AG04450 (cell line): Measurements from ENCODE around the gene LY6G5B. TPM values are rescaled to one million over a fixed set of nuclear protein-coding genes. Genes with fewer than 3 reads are reported as not detected.

ENCODE experiments used
- CTCF ChIA-PET: fragments of 300-600, 350-600 bp; formaldehyde crosslinking; extraction: SDS; loops from one replicate; lab custom pipeline; 2022; ENCODE audit warnings: antibody characterized with exemption, inconsistent platforms; lab: Charles Lee
- POLR2A ChIA-PET: fragments of 350-600 bp; formaldehyde crosslinking; extraction: SDS; loops from one replicate; lab custom pipeline; 2021; ENCODE audit warnings: antibody characterized with exemption, inconsistent platforms; lab: Yijun Ruan, JAX
- DNase-seq: peaks from one replicate; pipeline ENCODE4 v3.0.0-alpha.2; 2011; ENCODE audit warnings: low read depth, low spot score
- H3K27ac ChIP-seq: one replicate; pipeline ENCODE4 v1.5.1; 2012; ENCODE audit warnings: low read depth, low read length, control low read depth
- H3K27me3 ChIP-seq: one replicate; pipeline ENCODE4 v1.6.0; 2012; ENCODE audit warnings: low read length; ENCODE audit not compliant: control insufficient read depth, insufficient read depth
- H3K4me3 ChIP-seq: 2 replicates; pipeline ENCODE4 v1.5.1; 2011; ENCODE audit warnings: mild to moderate bottlenecking, low read depth, low read length, control low read depth
- H3K9me3 ChIP-seq: 2 replicates; pipeline ENCODE4 v1.5.1; 2012; ENCODE audit warnings: low read length; ENCODE audit not compliant: control insufficient read depth, insufficient read depth
- polyA plus RNA-seq: library from polyadenylated mRNA; depleted of rRNA; stranded (reverse); fragments of >200 nt; gene quantifications from 2 replicates; pipeline ENCODE4 v1.2.3, GENCODE V29; 2011
- TF ChIP-seq, protein P1 (sequence below): IDR thresholded peaks from 2 replicates; pipeline ENCODE4 v1.5.1; 2011; ENCODE audit warnings: low read depth, low read length, control low read depth, inconsistent platforms

Gene LY6G5B
- polyA plus RNA-seq, 1 experiment: 5.5 TPM

DNA sequence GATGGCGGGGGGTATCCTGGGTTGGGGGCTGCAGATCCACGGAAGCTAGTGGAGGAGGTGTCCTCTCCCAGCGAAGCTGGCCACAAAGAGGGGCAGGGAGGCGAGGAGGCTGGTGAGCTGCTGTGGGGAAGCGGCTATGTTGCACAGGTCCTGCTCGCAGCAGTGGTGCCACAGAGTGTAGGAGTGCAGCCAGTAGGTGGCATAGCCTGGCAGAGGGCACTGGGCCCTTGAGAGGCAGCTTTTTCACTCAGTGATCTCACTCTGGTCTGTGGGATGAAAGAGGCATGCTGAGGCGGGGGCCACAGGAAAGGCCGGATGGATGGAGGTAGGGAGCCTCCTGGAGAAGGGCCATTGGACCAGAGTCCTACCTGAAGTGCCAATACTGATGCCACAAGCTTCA is 42.5 kb downstream of the LY6G5B start:
- CTCF ChIA-PET: interaction anchor here (1.5 to 2.2 kb wide), 2 partner anchors 9 to 79 kb away, joined by 4 to 6 read pairs; partner anchors contain the start of gene ABHD16A
- TF ChIP-seq, protein P1, sequence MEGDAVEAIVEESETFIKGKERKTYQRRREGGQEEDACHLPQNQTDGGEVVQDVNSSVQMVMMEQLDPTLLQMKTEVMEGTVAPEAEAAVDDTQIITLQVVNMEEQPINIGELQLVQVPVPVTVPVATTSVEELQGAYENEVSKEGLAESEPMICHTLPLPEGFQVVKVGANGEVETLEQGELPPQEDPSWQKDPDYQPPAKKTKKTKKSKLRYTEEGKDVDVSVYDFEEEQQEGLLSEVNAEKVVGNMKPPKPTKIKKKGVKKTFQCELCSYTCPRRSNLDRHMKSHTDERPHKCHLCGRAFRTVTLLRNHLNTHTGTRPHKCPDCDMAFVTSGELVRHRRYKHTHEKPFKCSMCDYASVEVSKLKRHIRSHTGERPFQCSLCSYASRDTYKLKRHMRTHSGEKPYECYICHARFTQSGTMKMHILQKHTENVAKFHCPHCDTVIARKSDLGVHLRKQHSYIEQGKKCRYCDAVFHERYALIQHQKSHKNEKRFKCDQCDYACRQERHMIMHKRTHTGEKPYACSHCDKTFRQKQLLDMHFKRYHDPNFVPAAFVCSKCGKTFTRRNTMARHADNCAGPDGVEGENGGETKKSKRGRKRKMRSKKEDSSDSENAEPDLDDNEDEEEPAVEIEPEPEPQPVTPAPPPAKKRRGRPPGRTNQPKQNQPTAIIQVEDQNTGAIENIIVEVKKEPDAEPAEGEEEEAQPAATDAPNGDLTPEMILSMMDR: no peak
- H3K4me3 ChIP-seq: no peak overlapping the region
- no peak for DNase-seq
- no peaks in the 10 kb centered on the region for H3K9me3 ChIP-seq
- peaks cover 33% of the 10 kb centered on the region for H3K27me3 ChIP-seq
- no peak overlapping the region for H3K27ac ChIP-seq
- POLR2A ChIA-PET: no interaction called here

DNA sequence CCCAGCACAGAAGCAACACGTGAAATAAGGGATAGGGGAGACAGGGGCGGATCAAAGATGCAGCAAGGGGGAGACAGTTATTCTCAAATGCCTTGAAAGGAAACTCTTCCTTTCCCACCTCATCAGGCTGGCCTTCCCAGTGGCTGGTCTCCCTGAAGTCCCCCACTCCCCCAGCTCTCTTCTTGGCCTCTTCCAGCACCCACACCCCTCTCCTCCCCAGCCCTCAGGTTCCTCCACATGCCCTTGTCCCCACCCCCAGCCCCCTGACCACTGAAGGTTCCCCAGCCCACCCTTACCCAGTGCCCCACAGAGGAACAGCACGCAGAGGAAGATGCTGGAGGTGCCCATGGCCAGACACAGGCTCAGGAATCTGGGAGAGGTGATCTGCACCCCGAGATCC is 43.7 kb downstream of the LY6G5B start:
- no peak for DNase-seq
- POLR2A ChIA-PET: interaction anchor here (0.8 to 1.1 kb wide), 2 partner anchors 10 to 114 kb away, joined by 3 read pairs; partner anchors contain the start of gene HSPA1B

DNA sequence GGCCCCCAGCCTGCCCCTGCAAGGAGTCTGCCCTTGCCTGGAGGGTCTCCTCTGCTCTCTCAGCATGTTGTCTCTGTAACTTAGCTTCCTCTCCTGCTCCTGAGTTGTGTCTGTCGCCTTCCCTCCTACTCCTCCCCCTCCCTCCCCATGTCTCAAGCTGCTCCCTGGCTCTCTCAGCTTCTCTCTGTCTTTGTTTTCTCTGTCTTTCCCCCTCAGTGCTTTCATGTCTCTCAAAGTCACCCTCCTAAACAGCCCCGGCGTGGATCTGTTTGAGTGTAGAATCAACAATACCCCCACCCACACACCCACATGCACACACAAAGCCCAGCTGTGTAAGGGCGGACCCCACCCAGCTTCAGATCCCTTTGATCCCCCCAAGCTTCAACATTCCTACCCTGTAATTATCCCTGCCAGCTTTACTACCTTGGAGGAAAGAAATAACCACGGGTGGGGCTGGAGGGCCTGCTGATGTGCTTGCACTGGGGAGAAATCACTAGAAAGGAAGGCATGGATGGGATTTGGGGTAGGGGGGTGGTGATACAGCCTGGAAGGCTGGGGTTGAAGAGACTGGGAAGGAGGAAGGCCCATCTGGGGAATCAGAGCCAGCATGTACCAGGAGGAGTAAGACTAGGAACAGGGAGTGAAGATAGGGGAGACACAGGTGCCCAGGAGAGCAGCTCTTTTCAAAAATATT is 44.4 kb downstream of the LY6G5B start:
- TF ChIP-seq, protein P1: no peak
- no peaks in the 10 kb centered on the region for H3K9me3 ChIP-seq
- DNase-seq: no peak
- no peak overlapping the region for H3K27ac ChIP-seq
- POLR2A ChIA-PET: interaction anchor here (0.7 to 1.1 kb wide), 3 partner anchors 10 to 113 kb away, joined by 3 to 5 read pairs (median 3); partner anchors contain the start of gene HSPA1B
- no peak overlapping the region for H3K4me3 ChIP-seq
- CTCF ChIA-PET: interaction anchor here (1.4 to 2.2 kb wide), 2 partner anchors 10 to 82 kb away, joined by 3 to 6 read pairs; partner anchors contain the start of genes ABHD16A and VARS1
- H3K27me3 ChIP-seq: peaks cover 37% of the 10 kb centered on the region

More for the DNA sequence above, 43.7 kb downstream of the LY6G5B start:
- Histone ChIP-seq H3K9me3 (no peaks in the 10 kb centered on the region), H3K27me3 (peaks cover 34% of the 10 kb centered on the region), H3K4me3 (no peak overlapping the region), H3K27ac (no peak overlapping the region)
- CTCF ChIA-PET: interaction anchor here (1.5 to 2.2 kb wide), 2 partner anchors 10 to 78 kb away, joined by 4 to 6 read pairs; partner anchors contain the start of gene ABHD16A
- TF ChIP-seq, protein P1: no peak

DNA sequence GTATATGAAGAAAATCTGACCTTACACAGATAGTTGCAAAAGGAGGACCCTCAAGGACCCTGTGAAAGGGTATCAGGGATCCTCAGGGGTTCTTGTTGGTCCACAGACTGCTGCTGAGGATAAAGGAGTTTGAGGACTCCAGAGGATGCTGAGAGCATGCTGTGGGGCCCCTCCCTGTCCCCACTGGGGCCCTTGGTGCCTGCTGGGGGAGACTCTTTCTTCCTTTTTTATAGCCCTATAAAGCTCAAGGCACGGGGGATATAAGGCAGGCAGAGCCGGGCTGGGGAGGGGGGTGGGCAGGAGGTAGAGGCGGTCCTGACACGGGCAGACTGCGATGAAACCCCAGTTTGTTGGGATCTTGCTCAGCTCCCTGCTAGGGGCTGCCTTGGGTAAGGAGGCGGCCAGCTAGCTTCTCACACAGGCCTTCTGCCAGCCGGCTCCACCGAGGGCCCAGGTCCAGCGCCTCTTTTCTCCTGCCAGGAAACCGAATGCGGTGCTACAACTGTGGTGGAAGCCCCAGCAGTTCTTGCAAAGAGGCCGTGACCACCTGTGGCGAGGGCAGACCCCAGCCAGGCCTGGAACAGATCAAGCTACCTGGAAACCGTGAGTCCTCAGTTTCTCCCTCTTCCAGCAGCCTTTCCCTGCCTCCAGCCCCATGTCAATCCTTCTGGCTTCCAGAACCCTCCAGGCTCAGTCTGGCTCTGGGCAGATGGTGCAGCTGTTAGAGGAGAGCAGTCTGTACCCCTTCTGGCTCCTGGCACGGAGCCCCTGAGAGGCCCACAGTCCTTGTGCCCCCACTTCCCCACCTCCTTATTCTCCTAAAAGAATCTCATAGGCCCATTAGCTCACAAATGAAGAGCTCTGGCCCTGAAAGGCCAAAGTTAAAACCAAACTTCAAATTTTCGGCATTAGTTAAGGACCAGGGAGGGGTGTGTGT is 45.5 kb downstream of the LY6G5B start, which contains the start of gene LY6G6D:
TSS of gene LY6G6D (plus strand) at position 327 of the 937 bp plus-strand sequence. CDS start at position 335, 8 bp downstream.
- Histone ChIP-seq H3K4me3 (no peak within 1 kb of the TSS), H3K27me3 (peaks cover 37% of the 10 kb centered on the region), H3K27ac (no peak within 1 kb of the TSS), H3K9me3 (no peaks in the 10 kb centered on the region)
- POLR2A ChIA-PET: interaction anchor here (0.6 kb wide), 2 partner anchors 78 to 112 kb away, joined by 4 to 5 read pairs; partner anchors contain the start of gene HSPA1B
- TF ChIP-seq, protein P1: no peak
- DNase-seq: no peak
- CTCF ChIA-PET: interaction anchor here (1.0 to 1.4 kb wide), 3 partner anchors 14 to 81 kb away, joined by 3 to 4 read pairs (median 3); partner anchors contain the start of gene VARS1
